SIG-M5 treated with dmso at 0.1 percent for 504 hours (cell line): ENCODE measurements around the gene CHST2.

Experiments
- DNase-seq: peaks from one replicate; lab custom pipeline; 2025; ENCODE audit not compliant: unreplicated experiment; lab: John Stamatoyannopoulos, UW

Gene CHST2

GRCh38 chr3:143098032-143098764 lies 21.4 kb upstream of the CHST2 start:
- no peak for DNase-seq

DNA sequence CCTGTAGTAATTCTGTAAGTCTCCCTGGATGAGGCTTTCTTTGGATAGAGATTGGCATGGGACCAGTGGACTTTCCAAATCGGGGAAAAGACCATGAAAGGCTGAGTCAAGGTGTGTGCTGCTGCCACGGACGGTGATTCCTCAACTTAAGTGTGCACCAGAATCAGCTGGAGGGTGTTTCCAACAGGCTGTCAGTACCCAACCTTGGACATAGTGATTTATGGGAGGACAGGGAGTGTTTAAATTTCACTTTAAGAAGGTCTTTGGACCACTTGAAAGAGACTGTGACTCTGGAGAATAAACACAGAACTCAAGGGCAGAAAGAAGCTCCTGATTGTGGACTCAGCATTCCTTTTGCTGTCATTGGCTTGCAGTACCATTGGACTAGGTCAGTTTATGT lies 20.4 kb upstream of the CHST2 start:
- no peak for DNase-seq

- DNase-seq: no peak
Observed at GRCh38 chr3:143099690-143100089, 19.9 kb upstream of the CHST2 start.

- DNase-seq: no peak
Observed at GRCh38 chr3:143100451-143100850, 19.1 kb upstream of the CHST2 start.

DNA sequence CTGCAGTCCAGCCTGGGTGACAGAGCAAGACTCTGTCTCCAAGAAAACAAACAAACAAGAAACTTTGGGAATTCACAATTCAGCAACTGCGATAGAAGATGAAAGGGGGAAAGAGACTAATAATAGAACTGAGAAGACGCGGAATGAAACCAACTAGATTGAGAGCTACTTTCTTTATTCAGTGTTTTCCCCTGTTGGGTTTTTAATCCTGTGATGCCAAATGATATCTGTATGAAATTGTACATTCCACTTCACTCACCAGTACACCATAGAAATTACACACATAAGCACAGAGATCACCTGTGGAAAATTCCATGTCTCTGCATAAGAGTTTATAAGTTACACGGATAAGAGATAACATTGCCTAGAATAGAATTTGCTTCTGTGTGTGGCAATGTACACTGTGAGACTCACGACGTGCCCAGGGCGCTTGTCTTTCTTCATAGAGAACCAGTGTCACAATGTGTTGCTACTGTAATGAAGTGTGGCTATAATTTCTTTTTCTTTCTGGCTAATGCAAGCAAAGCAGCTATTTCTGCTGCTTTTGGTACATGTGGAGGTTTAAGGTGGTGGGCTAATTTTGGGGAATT lies 17.7 kb upstream of the CHST2 start:
- no peak for DNase-seq

GRCh38 chr3:143103652-143104051 lies 15.9 kb upstream of the CHST2 start:
- DNase-seq: no peak

DNA sequence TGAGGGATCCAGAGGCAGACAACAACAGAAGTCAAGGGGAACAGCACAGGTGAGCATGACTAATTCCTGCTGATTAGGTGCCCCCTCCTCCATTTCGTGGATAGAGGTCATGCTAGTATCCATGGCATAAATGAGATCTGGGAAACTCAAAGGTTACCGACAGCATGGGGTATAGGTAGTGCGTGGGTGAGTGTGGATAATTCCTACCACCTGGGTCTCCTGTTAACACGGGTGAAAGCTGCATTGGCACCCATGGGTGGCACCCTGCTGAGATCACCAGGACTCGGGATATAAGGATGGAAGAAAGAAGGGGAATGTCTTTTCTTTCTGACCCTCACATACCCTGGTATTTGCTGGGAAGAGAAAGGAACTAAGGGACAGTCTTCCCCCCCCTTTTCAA lies 14.4 kb upstream of the CHST2 start:
- DNase-seq: no peak

DNA sequence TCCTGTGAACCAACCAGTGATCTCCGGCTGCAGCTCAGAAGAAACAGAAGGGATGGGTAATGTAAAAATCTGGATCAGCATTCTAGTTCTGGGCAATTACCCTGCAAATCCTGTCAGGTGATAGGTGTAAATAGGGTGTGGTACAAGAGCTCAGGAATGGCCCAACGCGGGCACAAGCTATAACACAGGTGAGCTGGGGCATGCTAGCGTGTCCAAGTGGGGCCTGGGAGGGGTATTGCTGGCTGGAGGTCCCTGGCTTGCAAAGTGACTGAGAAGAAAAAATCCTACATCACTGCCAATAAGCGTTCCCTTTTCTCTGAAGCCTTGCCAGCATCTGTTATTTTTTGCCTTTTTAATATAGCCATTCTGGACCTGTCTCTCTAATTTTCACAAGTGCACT lies 9.7 kb upstream of the CHST2 start:
- no peak for DNase-seq

DNA sequence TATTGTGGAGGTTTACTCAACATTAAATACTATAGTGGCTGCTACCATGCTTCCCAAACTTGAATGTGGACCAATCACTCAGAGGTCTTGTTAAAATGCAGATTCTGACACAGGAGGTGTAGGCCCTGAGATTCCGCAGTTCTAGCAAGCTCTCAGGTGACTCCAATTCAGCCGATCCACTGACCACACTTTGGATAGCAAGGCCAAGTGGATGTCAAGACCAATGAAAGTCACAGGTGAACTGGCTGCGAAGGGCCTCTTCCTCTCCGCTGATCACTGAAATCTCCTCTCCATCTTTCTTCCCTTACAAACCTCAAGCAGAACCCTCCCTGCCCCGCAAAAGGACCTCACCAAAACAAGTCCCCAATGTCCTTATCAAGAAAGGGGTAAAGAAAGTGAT lies 9.2 kb upstream of the CHST2 start:
- DNase-seq: no peak

- DNase-seq: no peak
Observed at GRCh38 chr3:143118630-143119008, 952 bp upstream of the CHST2 start.

- DNase-seq: peak; percentile 35
Observed at GRCh38 chr3:143119974-143120715, 574 bp downstream of the CHST2 start.

DNA sequence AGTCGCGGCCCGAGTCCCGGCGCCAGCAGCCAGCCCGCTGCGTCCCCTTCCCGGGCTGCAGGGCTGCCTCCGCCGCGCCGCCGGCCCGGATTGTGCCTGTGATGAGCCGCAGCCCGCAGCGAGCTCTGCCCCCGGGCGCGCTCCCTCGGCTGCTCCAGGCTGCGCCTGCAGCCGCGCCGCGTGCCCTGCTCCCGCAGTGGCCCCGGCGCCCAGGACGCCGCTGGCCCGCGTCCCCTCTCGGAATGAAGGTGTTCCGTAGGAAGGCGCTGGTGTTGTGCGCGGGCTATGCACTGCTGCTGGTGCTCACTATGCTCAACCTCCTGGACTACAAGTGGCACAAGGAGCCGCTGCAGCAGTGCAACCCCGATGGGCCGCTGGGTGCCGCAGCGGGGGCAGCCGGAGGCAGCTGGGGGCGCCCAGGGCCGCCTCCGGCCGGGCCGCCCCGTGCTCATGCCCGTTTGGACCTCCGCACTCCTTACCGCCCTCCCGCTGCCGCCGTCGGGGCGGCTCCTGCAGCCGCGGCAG lies 1.2 kb downstream of the CHST2 start:
- DNase-seq: peak; percentile 35

DNA sequence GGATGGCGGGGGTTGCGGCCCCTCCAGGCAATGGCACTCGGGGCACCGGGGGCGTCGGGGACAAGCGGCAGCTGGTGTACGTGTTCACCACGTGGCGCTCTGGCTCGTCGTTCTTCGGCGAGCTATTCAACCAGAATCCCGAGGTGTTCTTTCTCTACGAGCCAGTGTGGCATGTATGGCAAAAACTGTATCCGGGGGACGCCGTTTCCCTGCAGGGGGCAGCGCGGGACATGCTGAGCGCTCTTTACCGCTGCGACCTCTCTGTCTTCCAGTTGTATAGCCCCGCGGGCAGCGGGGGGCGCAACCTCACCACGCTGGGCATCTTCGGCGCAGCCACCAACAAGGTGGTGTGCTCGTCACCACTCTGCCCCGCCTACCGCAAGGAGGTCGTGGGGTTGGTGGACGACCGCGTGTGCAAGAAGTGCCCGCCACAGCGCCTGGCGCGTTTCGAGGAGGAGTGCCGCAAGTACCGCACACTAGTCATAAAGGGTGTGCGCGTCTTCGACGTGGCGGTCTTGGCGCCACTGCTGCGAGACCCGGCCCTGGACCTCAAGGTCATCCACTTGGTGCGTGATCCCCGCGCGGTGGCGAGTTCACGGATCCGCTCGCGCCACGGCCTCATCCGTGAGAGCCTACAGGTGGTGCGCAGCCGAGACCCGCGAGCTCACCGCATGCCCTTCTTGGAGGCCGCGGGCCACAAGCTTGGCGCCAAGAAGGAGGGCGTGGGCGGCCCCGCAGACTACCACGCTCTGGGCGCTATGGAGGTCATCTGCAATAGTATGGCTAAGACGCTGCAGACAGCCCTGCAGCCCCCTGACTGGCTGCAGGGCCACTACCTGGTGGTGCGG lies 1.9 kb downstream of the CHST2 start:
- DNase-seq: no peak

DNA sequence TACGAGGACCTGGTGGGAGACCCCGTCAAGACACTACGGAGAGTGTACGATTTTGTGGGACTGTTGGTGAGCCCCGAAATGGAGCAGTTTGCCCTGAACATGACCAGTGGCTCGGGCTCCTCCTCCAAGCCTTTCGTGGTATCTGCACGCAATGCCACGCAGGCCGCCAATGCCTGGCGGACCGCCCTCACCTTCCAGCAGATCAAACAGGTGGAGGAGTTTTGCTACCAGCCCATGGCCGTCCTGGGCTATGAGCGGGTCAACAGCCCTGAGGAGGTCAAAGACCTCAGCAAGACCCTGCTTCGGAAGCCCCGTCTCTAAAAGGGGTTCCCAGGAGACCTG lies 2.5 kb downstream of the CHST2 start:
- no peak for DNase-seq

GRCh38 chr3:143122608-143123352 lies 3.2 kb downstream of the CHST2 start:
- DNase-seq: peak; percentile 33

- DNase-seq: peak; percentile 59
Observed at GRCh38 chr3:143123353-143123984, 3.9 kb downstream of the CHST2 start.

DNA sequence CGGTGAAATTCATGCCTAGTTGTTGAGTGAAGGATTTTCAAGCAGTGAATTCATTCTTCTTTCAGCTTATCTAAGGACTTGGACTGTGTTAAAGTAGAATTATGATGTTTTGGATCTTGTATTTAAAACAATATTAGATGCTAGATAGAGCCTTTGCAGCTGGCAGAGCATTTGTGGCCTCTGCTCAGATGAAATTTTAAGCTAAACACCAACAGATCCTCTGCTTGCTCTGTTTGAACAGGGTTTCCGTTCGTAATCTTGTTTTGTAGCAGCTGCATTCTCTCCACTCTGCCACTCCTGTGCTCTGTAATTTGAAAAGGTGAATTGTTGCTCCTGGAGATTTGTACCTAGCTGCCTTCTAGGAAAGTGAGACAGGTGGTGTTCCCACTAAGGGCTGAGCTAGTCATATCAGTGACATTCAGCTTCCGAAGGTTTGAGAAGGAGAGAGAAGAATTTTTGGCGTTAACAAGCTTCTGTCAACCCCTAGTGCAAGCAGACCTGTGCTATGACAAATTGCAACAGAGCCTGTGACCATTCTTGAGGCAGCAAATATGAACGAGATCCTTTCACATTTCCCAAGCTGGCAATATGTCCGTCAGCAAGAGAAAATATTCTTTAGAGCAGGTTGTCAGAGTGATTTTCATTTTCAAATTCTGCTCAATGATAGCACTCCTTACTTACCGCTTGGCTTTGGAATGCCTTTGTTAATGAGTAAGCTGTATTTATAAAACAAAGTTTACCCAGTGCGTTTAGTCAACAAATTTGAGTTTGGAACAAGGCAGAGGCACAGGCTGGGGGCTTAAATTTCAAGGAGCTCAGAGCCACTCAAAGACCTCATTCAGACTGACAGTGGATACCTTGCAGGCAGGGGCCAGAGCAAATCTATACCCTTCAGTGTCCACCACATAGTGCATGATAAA lies 5.3 kb downstream of the CHST2 start:
- DNase-seq: no peak

- no peak for DNase-seq
Observed at GRCh38 chr3:143127801-143128200, 8.2 kb downstream of the CHST2 start.
